ENCODE results near the gene MAB21L4. TPM values are rescaled to one million over a fixed set of nuclear protein-coding genes. Genes with fewer than 3 reads are reported as not detected.

MAB21L4 gene
- total RNA-seq, 1 donor from 2014 or later: not detected

- DNase-seq (ENCODE audit: low spot score): no peak
Measured at GRCh38 chr2:240898108-240898730, 2.3 kb upstream of the MAB21L4 start.

- DNase-seq (ENCODE audit: low spot score): no peak
Measured at GRCh38 chr2:240896871-240897692, 1.1 kb upstream of the MAB21L4 start.

GRCh38 chr2:240896394-240896793 is 438 bp upstream of the MAB21L4 start:
- DNase-seq (ENCODE audit: low spot score): no peak

GRCh38 chr2:240894836-240895558 is 959 bp downstream of the MAB21L4 start:
- DNase-seq (ENCODE audit: low spot score): no peak

GRCh38 chr2:240894006-240894405 is 1.9 kb downstream of the MAB21L4 start:
- DNase-seq (ENCODE audit: low spot score): no peak

- no peak for DNase-seq (ENCODE audit: low spot score)
Measured at GRCh38 chr2:240893363-240893844, 2.6 kb downstream of the MAB21L4 start.

- no peak for DNase-seq (ENCODE audit: low spot score)
Measured at GRCh38 chr2:240892925-240893324, 3.0 kb downstream of the MAB21L4 start.

GRCh38 chr2:240892356-240892755 is 3.6 kb downstream of the MAB21L4 start:
- no peak for DNase-seq (ENCODE audit: low spot score)

GRCh38 chr2:240891492-240892340 is 4.2 kb downstream of the MAB21L4 start:
- DNase-seq (ENCODE audit: low spot score): no peak

- no peak for DNase-seq (ENCODE audit: low spot score)
Measured at GRCh38 chr2:240890691-240891090, 5.3 kb downstream of the MAB21L4 start.

GRCh38 chr2:240889601-240890560 is 6.1 kb downstream of the MAB21L4 start:
- no peak for DNase-seq (ENCODE audit: low spot score)

- DNase-seq (ENCODE audit: low spot score): no peak
Measured at GRCh38 chr2:240888890-240889573, 6.9 kb downstream of the MAB21L4 start.

GRCh38 chr2:240888130-240888889 is 7.6 kb downstream of the MAB21L4 start:
- DNase-seq (ENCODE audit: low spot score): no peak

- DNase-seq (ENCODE audit: low spot score): no peak
Measured at GRCh38 chr2:240887631-240888030, 8.3 kb downstream of the MAB21L4 start.

GRCh38 chr2:240886678-240887609 is 9.0 kb downstream of the MAB21L4 start:
- no peak for DNase-seq (ENCODE audit: low spot score)

GRCh38 chr2:240886023-240886565 is 9.9 kb downstream of the MAB21L4 start:
- no peak for DNase-seq (ENCODE audit: low spot score)

GRCh38 chr2:240885566-240885965 is 10.4 kb downstream of the MAB21L4 start:
- no peak for DNase-seq (ENCODE audit: low spot score)
